MG63 (cell line): ENCODE measurements around the gene ZNF320. TPM values are rescaled to one million over a fixed set of nuclear protein-coding genes. Genes with fewer than 3 reads are reported as not detected.
A peak's percentile ranks its signal among the peaks of the same experiment; 100 is the strongest.
"Not testable (repeated sequence)": the region's sequence is repeated elsewhere in the genome, so short reads cannot be mapped to it uniquely, and the experiment has no call there.

Experiments used
- DNase-seq: peaks from one replicate; pipeline ENCODE4 v3.0.0-alpha.2; 2020
- H3K27me3 ChIP-seq: fragments of 250-450 bp; sonication (Bioruptor Pico); 2 replicates; pipeline ENCODE4 v1.5.1; 2020; ENCODE audit warnings: mild to moderate bottlenecking, moderate library complexity
- H3K36me3 ChIP-seq: fragments of 250-450 bp; sonication (Bioruptor Pico); 2 replicates; pipeline ENCODE4 v1.5.1; 2020; ENCODE audit warnings: mild to moderate bottlenecking, moderate library complexity
- H3K4me3 ChIP-seq: fragments of 250-450 bp; sonication (Bioruptor Pico); 2 replicates; pipeline ENCODE4 v1.5.1; 2020; ENCODE audit warnings: mild to moderate bottlenecking, moderate library complexity
- H3K9me3 ChIP-seq: fragments of 250-450 bp; sonication (Bioruptor Pico); 2 replicates; pipeline ENCODE4 v1.5.1; 2020; ENCODE audit warnings: mild to moderate bottlenecking, moderate library complexity
- total RNA-seq: library from RNA; depleted of rRNA; stranded (reverse); fragments of >200 nt; shearing (Covaris generic); gene quantifications from 2 replicates; pipeline ENCODE4 v1.2.3, GENCODE V29; 2014; ENCODE audit warnings: low replicate concordance

ZNF320 gene
- total RNA-seq, 1 experiment from 2014 or later = 1.6 TPM

DNA sequence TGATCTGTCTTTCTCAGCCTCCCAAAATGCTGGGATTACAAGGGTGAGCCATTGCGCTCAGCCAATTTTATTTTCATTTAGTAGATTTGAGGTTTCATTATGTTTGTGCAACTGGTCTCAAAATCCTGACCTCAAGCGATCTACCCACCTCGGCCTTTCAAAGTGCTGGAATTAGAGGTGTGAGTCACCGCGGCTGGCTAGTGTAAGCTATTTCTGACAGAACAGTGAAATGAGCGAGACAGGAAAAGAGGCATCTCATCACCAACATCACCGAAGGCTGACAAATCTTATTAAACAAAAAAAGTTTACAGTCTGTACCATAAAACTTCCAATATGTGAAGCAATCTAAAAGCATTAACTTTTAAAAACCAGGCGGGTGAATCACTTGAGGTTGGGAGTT, 38.0 kb upstream of the ZNF320 start:
- H3K36me3 ChIP-seq = no peaks in the 10 kb centered on the region
- DNase-seq = peak; percentile 78
- H3K9me3 ChIP-seq = no peaks in the 10 kb centered on the region
- H3K4me3 ChIP-seq = no peak overlapping the region
- no peaks in the 10 kb centered on the region for H3K27me3 ChIP-seq

GRCh38 chr19:52924641-52925040, 27.2 kb upstream of the ZNF320 start:
- not testable (repeated sequence) for H3K9me3 ChIP-seq, H3K27me3 ChIP-seq, H3K4me3 ChIP-seq, H3K36me3 ChIP-seq
- DNase-seq = peak; percentile 10

GRCh38 chr19:52923778-52924593, 26.6 kb upstream of the ZNF320 start:
- no peaks in the 10 kb centered on the region for H3K9me3 ChIP-seq

GRCh38 chr19:52922841-52923777, 25.7 kb upstream of the ZNF320 start, which contains the start of gene ZNF888:
Gene ZNF888, minus strand, starts transcription at chr19:52923428. Its CDS starts 5,555 bp downstream, at chr19:52917873.
- Histone ChIP-seq H3K36me3 (no peaks in the 10 kb centered on the region), H3K9me3 (no peaks in the 10 kb centered on the region), H3K27me3 (no peaks in the 10 kb centered on the region), H3K4me3 (peak within 1 kb of the TSS; percentile 68)
- DNase-seq = peak; percentile 75

More at GRCh38 chr19:52923778-52924593, 26.6 kb upstream of the ZNF320 start:
- H3K36me3 ChIP-seq = no peaks in the 10 kb centered on the region; the same call in 1 of the 2 replicates
- peak overlapping the region; percentile 68 for H3K4me3 ChIP-seq
- peak; percentile 19 for DNase-seq
- H3K27me3 ChIP-seq = no peaks in the 10 kb centered on the region

DNA sequence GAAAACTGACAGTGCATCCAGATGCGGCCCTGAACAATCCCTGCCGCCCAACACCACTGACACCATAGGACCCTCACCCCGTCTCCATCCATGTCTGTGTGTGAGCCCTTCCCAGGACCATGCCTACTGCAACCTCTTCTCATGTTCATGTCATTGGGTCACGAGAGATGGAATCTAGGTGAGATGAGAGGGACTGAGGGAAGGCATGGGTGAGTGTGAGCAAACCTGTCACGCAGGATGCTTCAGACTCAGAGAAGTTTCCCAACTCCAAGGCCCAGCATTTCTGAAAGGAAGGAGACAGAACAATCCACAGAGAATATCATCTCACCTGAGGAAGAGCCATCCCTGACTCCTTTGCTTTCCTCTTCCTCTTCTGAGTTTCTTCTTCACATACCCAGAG, 20.1 kb upstream of the ZNF320 start:
- Histone ChIP-seq H3K36me3 (peaks cover 5% of the 10 kb centered on the region), H3K4me3 (no peak overlapping the region), H3K27me3 (no peaks in the 10 kb centered on the region), H3K9me3 (0 out of 2 replicates have a peak, but pooled peaks cover 2% of the 10 kb centered on the region)
- no peak for DNase-seq

DNA sequence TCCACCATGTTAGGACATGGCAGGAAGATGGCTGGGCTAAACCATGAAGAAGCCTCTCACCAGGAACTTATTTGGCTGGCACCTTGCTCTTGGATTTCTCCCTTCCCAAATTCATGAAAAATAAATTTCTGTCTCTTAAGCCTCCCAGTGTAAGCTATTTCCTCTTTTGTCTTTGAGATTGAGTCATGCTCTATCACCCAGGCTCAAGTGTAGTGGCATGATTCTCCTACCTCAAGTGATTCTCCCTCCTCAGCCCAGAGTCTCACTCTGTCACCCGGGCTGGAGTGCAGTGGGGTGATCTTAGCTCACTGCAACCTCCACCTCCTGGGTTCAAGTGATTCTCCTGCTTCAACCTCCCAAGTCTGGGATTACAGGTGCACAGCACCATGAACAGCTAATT, 13.2 kb upstream of the ZNF320 start:
- H3K9me3 ChIP-seq = peaks cover 9% of the 10 kb centered on the region; the same call in 1 of the 2 replicates
- no peaks in the 10 kb centered on the region for H3K27me3 ChIP-seq
- H3K4me3 ChIP-seq = no peak overlapping the region
- DNase-seq = no peak
- peaks cover 9% of the 10 kb centered on the region for H3K36me3 ChIP-seq

- not testable (repeated sequence) for DNase-seq, H3K9me3 ChIP-seq, H3K27me3 ChIP-seq, H3K36me3 ChIP-seq, H3K4me3 ChIP-seq
Observed at GRCh38 chr19:52904052-52904780, 6.8 kb upstream of the ZNF320 start.

- Histone ChIP-seq H3K27me3 (no peaks in the 10 kb centered on the region), H3K36me3 (peaks cover 3% of the 10 kb centered on the region), H3K4me3 (no peak overlapping the region), H3K9me3 (peaks cover 5% of the 10 kb centered on the region)
- DNase-seq = no peak
Observed at GRCh38 chr19:52901842-52902241, 4.4 kb upstream of the ZNF320 start.

- DNase-seq, H3K4me3 ChIP-seq, H3K27me3 ChIP-seq, H3K9me3 ChIP-seq, H3K36me3 ChIP-seq: not testable (repeated sequence)
Observed at GRCh38 chr19:52898596-52898995, 1.2 kb upstream of the ZNF320 start.

- H3K9me3 ChIP-seq = peaks cover 5% of the 10 kb centered on the region
- DNase-seq = no peak
- H3K36me3 ChIP-seq = no peaks in the 10 kb centered on the region
- no peak overlapping the region for H3K4me3 ChIP-seq
- no peaks in the 10 kb centered on the region for H3K27me3 ChIP-seq
Observed at GRCh38 chr19:52898101-52898500, 666 bp upstream of the ZNF320 start.

DNA sequence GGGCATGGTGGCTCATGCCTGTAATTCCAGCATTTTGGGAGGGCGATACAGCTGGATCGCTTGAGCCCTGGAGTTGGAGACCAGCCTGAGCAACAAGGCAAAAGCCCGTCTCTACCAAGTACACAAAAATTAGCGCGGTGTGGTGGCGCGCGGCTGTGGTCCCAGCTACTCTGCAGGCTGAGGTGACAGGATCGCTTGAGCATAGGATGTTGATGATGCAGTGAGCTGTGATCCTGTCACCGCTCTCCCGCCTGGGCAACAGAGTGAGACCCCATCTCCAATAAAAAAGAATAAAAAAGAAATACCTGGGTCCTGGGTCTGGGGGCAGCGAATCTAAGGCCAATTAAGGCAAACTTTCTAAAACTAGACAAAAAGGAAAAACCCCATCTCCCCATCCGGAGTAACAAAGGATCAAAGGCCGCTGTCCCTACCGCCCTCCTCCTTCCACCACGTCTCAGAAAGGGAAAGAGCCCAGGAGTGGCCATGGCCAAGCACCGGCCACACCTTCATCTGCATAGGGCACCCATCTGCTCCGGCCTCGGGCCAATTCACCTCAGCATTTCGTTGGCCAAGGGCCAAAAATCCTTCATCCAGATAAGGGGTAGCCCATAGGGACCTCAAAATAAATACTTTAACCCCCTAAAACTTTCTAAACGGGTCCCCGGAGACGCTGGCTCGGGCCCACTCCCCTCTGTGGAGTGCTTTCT, 851 bp downstream of the ZNF320 start:
- DNase-seq = peak; percentile 9
- Histone ChIP-seq H3K9me3 (peaks cover 5% of the 10 kb centered on the region), H3K27me3 (no peaks in the 10 kb centered on the region), H3K4me3 (peak overlapping the region; percentile 57), H3K36me3 (0 out of 2 replicates have a peak, but pooled peaks cover 2% of the 10 kb centered on the region)

- H3K36me3 ChIP-seq = peaks cover 2% of the 10 kb centered on the region; the same call in 1 of the 2 replicates
- H3K4me3 ChIP-seq = no peak overlapping the region
- no peak for DNase-seq
- H3K9me3 ChIP-seq = no peaks in the 10 kb centered on the region
- no peaks in the 10 kb centered on the region for H3K27me3 ChIP-seq
Observed at GRCh38 chr19:52891336-52891735, 6.1 kb downstream of the ZNF320 start.

DNA sequence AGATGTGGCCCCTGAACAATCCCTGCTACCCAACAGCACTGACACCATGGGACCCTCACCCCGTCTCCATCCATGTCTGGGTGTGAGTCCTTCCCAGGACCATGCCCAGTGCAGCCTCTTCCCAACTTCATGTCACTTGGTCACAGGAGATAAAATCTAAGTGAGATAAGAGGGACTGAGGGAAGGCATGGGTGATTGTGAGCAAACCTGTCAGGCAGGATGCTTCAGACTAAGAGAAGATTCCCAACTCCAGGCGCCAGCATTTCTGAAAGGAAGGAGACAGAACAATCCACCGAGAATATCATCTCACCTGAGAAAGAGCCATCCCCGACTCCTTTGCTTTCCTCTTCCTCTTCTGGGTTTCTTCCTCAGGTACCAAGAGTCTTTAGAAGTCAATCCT, 7.5 kb downstream of the ZNF320 start:
- H3K4me3 ChIP-seq = no peak overlapping the region
- no peaks in the 10 kb centered on the region for H3K27me3 ChIP-seq
- no peak for DNase-seq
- no peaks in the 10 kb centered on the region for H3K9me3 ChIP-seq
- peaks cover 7% of the 10 kb centered on the region for H3K36me3 ChIP-seq

GRCh38 chr19:52889076-52889475, 8.4 kb downstream of the ZNF320 start:
- Histone ChIP-seq H3K36me3 (peaks cover 14% of the 10 kb centered on the region), H3K9me3 (0 out of 2 replicates have a peak, but pooled peaks cover under 1% of the 10 kb centered on the region), H3K4me3 (no peak overlapping the region), H3K27me3 (no peaks in the 10 kb centered on the region)
- no peak for DNase-seq

DNA sequence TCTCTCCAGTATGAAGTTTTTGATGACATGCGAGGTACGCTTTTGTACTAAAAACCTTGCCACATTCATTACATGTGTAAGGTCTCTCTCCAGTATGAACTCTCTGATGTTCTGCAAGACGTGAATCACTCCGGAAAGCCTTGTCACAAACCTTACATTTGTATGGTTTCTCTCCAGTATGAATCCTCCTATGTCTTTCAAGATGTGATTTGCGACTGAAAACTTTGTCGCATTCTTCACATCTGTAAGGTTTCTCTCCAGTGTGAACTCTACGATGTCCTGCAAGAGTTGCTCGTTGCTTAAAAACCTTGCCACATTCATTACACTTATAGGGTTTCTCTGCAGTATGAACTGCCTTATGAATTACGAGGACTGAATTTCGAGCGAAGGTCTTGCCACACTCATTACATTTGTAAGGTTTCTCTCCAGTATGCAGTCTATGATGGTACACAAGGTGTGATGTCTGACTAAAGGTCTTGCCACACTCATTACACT, 16.5 kb downstream of the ZNF320 start:
- H3K27me3 ChIP-seq = no peaks in the 10 kb centered on the region
- DNase-seq = no peak
- peaks cover 22% of the 10 kb centered on the region for H3K9me3 ChIP-seq
- no peak overlapping the region for H3K4me3 ChIP-seq
- peaks cover 30% of the 10 kb centered on the region for H3K36me3 ChIP-seq

GRCh38 chr19:52872996-52873395, 24.4 kb downstream of the ZNF320 start:
- not testable (repeated sequence) for H3K9me3 ChIP-seq, H3K27me3 ChIP-seq, DNase-seq, H3K4me3 ChIP-seq, H3K36me3 ChIP-seq
